ENCODE data around the gene ALG14.

GRCh38 chr1:95048317-95048716 is 24.4 kb downstream of the ALG14 start:
- TF ChIP-seq CTCF (IDR thresholded peaks at IDR 0.05) (no peak), POLR2A (IDR thresholded peaks at IDR 0.05) (no peak)

Measured in lower leg skin (tissue), 3 donors.